GM12891 (cell line): ENCODE measurements around the gene ARGLU1.

Experiments used
- PAX5 ChIP-seq: IDR thresholded peaks from 2 replicates; pipeline ENCODE4 v1.6.1; 2011; ENCODE audit warnings: low read length, moderate library complexity, mild to moderate bottlenecking; ENCODE audit not compliant: insufficient read depth, severe bottlenecking
- POLR2A ChIP-seq: IDR thresholded peaks from 2 replicates; pipeline ENCODE4 v1.6.1; 2011; ENCODE audit warnings: low read depth, low read length, control low read depth
- POLR2AphosphoS5 ChIP-seq: IDR thresholded peaks from 2 replicates; pipeline ENCODE4 v1.6.1; 2011; ENCODE audit warnings: low read depth, low read length, control low read depth
- POU2F2 ChIP-seq: IDR thresholded peaks from 2 replicates; pipeline ENCODE4 v1.6.1; 2011; ENCODE audit warnings: low read depth, mild to moderate bottlenecking, control low read depth, low read length, moderate library complexity
- SPI1 ChIP-seq: IDR thresholded peaks from 2 replicates; pipeline ENCODE4 v1.6.1; 2011; ENCODE audit warnings: low read depth, low read length, control low read depth
- TAF1 ChIP-seq: IDR thresholded peaks from 2 replicates; pipeline ENCODE4 v1.6.1; 2011; ENCODE audit warnings: low read depth, low read length, control low read depth

GRCh38 chr13:106587787-106588186 is 19.9 kb upstream of the ARGLU1 start:
- TF ChIP-seq POLR2AphosphoS5 (no peak), SPI1 (no peak), POLR2A (no peak), TAF1 (no peak), PAX5 (no peak), POU2F2 (no peak)
